Stimulated activated CD4-positive, alpha-beta T cell treated with anti-CD3 and anti-CD28 coated beads, Interleukin-15, amount 100 ng/mL, for 24 hours (primary cell): ENCODE data around the gene COX7B2.

ENCODE experiments used
- DNase-seq: peaks from one replicate; pipeline ENCODE4 v3.0.0-alpha.2; 2020

Gene COX7B2

GRCh38 chr4:46886711-46887110 is 22.3 kb downstream of the COX7B2 start:
- no peak for DNase-seq

- DNase-seq = no peak
Measured at GRCh38 chr4:46878641-46879040, 30.4 kb downstream of the COX7B2 start.

- no peak for DNase-seq
Measured at GRCh38 chr4:46874811-46875210, 34.2 kb downstream of the COX7B2 start.

DNA sequence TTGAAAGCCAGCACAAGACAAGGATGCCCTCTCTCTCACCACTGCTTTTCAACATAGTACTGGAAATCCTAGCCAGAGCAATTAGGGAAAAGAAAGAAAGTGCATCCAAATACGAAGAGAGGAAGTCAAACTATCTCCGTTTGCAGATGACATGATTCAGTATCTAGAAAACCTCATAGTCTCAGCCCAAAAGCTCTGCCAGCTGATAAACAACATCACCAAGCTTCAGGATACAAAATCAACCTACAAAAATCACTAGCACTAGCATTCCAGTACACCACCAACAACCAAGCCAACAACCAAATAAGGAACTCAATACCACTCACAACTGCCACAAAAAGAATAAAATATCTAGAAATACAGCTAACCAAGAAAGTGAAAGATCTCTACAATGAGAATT is 38.6 kb downstream of the COX7B2 start:
- no peak for DNase-seq

DNA sequence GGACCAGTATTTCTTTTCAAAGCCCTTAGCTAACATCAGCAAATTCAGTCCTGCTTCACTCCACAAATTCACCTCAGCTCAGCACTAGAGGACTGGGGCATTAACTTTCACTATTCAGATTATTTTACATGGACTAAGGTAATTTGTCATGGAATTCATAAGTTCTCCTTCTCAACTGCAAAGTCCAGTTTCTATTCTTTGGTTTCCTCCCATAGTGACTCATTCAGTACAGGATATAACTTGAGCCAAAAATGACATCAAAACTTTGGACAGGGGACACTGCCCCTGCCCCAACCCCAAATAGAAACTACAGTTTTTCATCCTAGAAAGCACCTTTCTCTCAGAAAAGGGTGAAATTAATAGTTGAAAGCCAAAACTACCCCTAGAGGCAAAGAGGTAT is 52.7 kb downstream of the COX7B2 start:
- no peak for DNase-seq

DNA sequence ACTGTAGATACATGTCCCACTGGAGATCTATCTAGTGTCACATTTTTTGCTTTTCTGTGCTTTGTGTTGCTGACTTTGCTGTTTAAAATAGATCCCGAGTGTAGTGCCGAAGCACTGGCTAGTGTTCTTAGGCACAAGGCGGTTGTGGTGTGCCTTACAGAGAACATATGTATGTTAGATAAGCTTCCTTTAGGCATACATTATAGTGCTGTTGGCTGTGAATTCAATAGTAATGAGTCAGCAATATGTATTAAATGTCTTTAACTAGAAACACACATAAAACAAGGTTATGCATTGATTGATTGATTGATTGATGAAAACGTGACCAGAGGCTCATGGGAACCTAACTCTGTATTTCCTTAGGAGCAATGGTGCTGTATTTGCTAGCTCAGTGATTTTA is 56.2 kb downstream of the COX7B2 start:
- no peak for DNase-seq

- no peak for DNase-seq
Measured at GRCh38 chr4:46850026-46850425, 59.0 kb downstream of the COX7B2 start.

DNA sequence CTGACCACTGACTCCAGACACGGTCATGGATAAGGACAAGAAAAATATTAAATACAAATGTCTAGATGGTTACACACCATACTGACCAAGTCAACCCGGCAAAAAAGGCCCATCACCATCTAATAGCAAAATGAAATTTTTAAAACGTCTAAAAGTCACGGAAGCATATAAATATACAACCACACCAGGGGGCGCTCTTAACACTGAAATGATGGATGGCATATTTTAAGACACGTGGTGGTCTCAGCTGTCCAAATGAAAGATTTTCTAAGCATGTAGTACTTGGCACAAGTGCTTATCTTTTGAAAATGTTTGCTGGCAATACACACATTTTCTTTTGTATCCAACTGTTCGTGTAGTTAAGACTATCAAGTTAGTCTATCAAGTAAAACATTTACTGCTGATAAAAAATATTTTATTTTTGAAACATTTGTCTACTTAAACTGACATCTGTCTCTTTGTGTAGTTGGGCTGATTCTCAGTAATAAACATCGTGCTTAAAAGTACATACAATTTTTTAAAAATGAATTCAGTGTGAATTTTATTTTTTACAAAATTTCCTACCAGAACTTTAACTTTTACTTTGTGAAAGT is 64.6 kb downstream of the COX7B2 start:
- peak; percentile 60 for DNase-seq

DNA sequence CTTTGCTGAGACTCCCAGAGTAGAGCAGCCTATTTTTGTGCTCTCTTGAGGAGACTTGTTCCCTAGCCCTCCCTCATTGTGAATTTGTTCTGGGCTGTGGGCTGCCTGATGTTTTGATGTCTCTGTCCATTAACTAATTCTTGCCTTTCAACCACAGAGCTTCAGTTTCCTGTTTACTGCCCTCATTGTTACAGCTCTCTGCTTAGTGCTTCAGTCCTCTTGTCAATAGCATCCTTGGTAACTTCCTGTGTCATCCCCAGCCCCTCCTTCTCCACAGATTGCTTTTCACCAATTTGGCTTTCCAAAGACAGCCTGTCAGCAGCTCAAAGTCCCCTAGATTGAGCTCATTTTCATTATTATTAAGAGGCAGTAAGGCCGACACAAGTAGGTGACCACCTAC is 69.9 kb downstream of the COX7B2 start:
- DNase-seq = no peak

DNA sequence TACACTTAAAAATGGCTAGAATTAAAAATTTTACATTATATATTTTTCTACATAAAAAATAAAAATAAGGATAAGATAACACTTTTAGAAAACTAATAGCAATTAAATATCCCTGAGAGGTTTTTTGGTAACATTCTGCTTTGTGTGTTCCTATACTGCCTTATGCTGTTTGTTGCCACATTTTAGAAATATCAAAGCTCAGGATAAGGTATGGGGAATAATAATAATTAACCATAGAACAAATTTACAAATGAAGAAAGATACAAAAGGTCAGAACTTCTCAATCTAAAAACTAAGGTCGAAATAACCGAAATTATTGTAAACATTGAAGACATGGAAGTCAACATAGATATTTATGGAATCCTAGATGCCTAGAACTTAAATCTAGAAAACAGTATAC is 71.4 kb downstream of the COX7B2 start:
- DNase-seq = no peak

GRCh38 chr4:46836584-46836983 is 72.5 kb downstream of the COX7B2 start:
- DNase-seq = no peak

GRCh38 chr4:46830971-46831454 is 78.0 kb downstream of the COX7B2 start:
- DNase-seq = no peak

DNA sequence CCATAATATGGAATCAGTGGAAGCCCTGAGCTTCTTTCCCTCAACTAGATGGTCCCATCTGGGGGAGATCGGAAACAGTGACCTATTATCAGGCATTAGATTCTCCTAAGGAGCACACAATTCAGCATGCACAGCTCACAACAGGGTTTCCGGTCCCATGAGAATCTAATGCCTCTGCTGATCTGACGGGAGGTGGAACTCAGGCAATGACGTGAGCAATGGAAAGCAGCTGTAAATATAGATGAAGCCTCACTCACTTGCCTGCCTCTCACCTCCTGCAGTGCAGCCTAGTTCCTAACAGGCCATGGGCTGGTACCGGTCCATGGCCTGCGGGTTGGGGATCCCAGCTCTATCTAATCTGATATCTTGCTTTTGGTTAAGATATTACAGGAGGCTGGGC is 88.9 kb downstream of the COX7B2 start:
- DNase-seq = no peak

GRCh38 chr4:46819095-46819494 is 90.0 kb downstream of the COX7B2 start:
- no peak for DNase-seq

GRCh38 chr4:46818604-46819003 is 90.4 kb downstream of the COX7B2 start:
- no peak for DNase-seq

GRCh38 chr4:46817806-46818205 is 91.2 kb downstream of the COX7B2 start:
- DNase-seq = no peak

DNA sequence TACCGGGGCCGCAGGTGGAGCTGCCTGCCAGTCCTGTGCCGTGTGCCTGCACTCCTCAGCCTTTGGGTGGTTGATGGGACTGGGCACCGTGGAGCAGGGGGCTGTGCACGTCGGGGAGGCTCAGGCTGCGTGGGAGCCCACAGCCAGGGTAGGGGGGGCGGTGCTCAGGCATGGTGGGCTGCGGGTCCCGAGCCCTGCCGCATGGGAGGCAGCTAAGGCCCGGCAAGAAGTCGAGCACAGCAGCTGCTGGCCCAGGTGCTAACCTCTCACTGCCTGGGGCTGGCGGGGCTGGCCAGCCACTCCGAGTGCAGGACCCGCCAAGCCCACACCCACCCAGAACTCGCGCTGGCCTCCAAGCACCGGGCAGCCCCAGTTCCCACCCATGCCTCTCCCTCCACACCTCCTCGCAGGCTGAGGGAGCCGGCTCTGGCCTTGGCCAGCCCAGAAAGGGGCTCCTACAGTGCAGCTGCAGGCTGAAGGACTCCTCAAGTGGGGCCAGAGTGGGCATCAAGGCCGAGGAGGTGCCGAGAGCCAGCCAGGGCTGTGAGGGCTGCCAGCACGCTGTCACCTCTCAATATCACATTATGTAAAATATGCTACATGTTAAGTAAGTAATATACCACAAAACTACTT is 104.1 kb downstream of the COX7B2 start:
- peak; percentile 1 for DNase-seq

DNA sequence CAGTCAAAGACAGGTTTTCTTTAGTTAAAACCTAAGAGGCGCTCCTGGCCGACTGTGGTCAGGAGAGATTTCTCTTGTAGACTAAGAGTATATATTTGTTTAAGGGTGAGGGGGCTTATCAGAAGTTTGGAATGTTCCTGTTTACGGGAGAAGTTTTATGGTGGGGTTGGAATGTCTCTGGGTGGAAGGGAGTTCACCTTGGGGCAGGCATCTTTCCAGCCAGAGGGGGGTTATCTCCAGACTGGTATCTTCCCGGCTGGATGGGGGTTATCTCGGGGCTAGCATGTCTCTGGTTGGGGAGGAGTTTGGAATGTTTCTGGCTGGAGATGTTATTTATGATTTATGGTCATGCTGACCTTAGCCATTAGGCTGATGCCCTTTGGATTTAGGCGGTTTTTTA is 116.0 kb downstream of the COX7B2 start:
- no peak for DNase-seq

DNA sequence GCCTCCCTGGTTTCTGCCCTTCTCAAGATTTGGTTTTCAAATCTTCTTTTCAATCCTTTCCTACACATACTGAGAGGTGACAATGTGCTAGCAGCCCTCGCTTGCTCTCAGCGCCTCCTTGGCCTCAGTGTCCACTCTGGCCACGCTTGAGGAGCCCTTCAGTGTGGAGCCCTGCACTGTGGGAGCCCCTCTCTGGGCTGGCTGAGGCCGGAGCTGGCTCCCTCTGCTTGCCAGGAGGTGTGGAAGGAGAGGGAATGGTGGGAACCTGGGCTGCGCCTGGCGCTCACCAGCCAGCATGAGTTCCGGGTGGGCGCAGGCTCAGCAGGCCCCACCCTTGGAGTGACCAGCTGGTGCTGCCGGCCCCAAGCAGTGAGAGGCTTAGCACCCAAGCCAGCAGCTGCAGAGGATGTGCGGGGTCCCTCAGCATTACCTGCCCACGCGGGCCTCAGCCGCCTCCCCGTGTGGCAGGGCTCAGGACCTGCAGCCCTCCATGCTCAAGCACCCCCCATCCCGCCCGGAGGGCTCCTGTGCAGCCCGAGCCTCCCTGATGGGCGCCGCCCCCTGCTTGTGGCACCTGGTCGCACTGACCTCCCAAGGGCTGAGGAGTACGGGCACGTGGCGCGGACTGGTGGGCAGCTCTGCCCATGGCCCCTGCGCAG is 127.5 kb downstream of the COX7B2 start:
- no peak for DNase-seq

DNA sequence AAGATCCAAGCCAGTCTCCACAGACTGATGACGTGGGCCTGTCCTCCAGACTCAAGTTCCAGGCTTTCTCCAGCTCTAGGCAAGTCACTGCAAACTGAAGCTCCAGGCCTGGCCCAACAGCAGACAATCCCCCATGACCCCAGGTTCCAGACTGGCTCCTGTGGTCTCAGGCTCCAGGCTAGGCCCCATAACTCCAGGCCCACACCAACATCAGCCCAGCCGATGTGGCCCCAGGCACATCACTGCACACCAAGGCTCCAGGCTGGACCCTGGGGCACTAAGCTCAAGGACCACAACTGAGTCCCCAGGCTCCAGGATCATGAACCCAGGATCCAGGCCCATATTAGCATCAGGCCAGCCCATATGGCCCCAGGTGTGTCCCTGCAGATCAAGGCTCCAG is 143.6 kb downstream of the COX7B2 start:
- DNase-seq = no peak

- no peak for DNase-seq
Measured at GRCh38 chr4:46730075-46730474, 179.0 kb downstream of the COX7B2 start.

GRCh38 chr4:46720055-46720454 is 189.0 kb downstream of the COX7B2 start:
- DNase-seq = no peak

- no peak for DNase-seq
Measured at GRCh38 chr4:46717950-46718349, 191.1 kb downstream of the COX7B2 start.

- no peak for DNase-seq
Measured at GRCh38 chr4:46715468-46715867, 193.6 kb downstream of the COX7B2 start.

DNA sequence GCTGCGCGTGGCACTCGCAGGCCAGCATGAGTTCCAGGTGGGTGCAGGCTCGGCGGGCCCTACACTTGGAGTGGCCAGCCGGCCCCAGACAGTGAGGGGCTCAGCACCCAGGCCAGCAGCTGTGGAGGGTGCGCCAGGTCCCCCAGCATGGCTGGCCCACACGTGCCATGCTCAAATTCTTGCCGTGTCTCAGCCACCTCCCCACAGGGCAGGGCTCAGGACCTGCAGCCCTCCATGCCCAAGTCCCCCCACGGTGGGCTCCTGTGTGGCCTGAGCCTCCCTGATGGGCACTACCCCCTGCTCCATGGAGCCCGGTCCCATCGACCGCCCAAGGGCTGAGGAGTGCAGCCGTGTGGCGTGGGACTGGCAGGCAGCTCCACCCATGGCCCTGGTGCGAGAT is 210.2 kb downstream of the COX7B2 start:
- DNase-seq = no peak
